WTC11 (cell line): Measurements from ENCODE around the gene BRSK2.

Experiments used
- CREB1 ChIP-seq: sonication (generic); formaldehyde crosslinking; IDR thresholded peaks from 2 replicates; pipeline ENCODE4 v1.8.0; 2023; ENCODE audit warnings: mild to moderate bottlenecking, missing genetic modification reagents
- JUN ChIP-seq: sonication (generic); formaldehyde crosslinking; IDR thresholded peaks from 2 replicates; pipeline ENCODE4 v1.8.0; 2023; ENCODE audit warnings: mild to moderate bottlenecking, missing genetic modification reagents
- KAT7 ChIP-seq: sonication (generic); formaldehyde crosslinking; IDR thresholded peaks from 2 replicates; pipeline ENCODE4 v1.8.1; 2023; ENCODE audit warnings: missing genetic modification reagents, mild to moderate bottlenecking, borderline replicate concordance
- NR3C1 ChIP-seq: sonication (generic); formaldehyde crosslinking; conservative IDR thresholded peaks from 2 replicates; pipeline ENCODE4 v1.8.1; 2023; ENCODE audit warnings: low read depth, mild to moderate bottlenecking, missing genetic modification reagents
- PRRX2 ChIP-seq: fragments of 250-450 bp; sonication (Bioruptor Pico); IDR thresholded peaks from 2 replicates; pipeline ENCODE4 v1.8.0; 2021; ENCODE audit warnings: mild to moderate bottlenecking
- ZNF423 ChIP-seq: fragments of 250-450 bp; sonication (Bioruptor Pico); IDR thresholded peaks from 2 replicates; pipeline ENCODE4 v2.1.2; 2022; ENCODE audit warnings: mild to moderate bottlenecking, moderate library complexity
- TF ChIP-seq, protein P1 (sequence below): sonication (generic); formaldehyde crosslinking; IDR thresholded peaks from 2 replicates; pipeline ENCODE4 v1.8.0; 2023; ENCODE audit warnings: mild to moderate bottlenecking, missing genetic modification reagents
- TF ChIP-seq, protein P2 (sequence below): fragments of 200-600 bp; IDR thresholded peaks from 2 replicates; pipeline ENCODE4 v1.8.0; 2022; ENCODE audit warnings: antibody characterized with exemption
- TF ChIP-seq, protein P3 (sequence below): sonication (generic); formaldehyde crosslinking; IDR thresholded peaks from 2 replicates; pipeline ENCODE4 v1.8.0; 2022; ENCODE audit warnings: mild to moderate bottlenecking, missing genetic modification reagents
- TF ChIP-seq, protein P4 (sequence below): sonication (generic); formaldehyde crosslinking; IDR thresholded peaks from 2 replicates; pipeline ENCODE4 v1.8.1; 2023; ENCODE audit warnings: mild to moderate bottlenecking, moderate library complexity, missing genetic modification reagents
- TF ChIP-seq, protein P5 (sequence below): sonication (generic); formaldehyde crosslinking; IDR thresholded peaks from 2 replicates; pipeline ENCODE4 v1.8.1; 2022; ENCODE audit warnings: mild to moderate bottlenecking, missing genetic modification reagents, moderate library complexity, borderline replicate concordance
- TF ChIP-seq, protein P6 (sequence below): sonication (generic); formaldehyde crosslinking; IDR thresholded peaks from 2 replicates; pipeline ENCODE4 v1.8.0; 2023; ENCODE audit warnings: missing genetic modification reagents

DNA sequence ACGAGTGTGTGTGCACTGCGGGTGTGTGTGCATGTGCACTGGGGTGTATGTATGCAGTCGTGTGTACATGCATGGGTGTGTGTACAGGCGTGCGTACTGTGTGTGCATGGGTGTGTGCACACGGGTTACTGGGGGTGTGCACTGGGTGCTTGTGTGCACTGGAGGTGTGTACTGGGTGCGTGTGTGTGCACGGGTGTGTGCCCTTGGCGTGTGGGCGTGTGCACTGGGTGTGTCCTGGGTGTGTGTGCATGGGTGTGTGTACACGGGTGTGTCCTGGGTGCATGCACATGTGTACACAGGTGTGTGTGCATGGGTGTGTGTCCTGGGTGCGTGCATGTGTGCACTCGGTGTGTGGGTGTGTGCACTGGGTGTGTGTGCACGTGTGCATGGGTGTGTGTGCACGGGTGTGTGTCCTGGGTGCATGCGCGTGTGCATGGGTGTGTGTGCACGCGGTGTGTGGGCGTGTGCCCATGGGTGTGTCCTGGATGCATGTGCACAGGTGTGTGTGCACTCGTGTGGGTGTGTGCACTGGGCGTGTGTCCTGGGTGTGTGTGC, 39.1 kb downstream of the BRSK2 start:
- TF ChIP-seq NR3C1 (CRISPR knock-in tag) (no peak), KAT7 (CRISPR knock-in tag) (no peak), CREB1 (CRISPR knock-in tag) (no peak), PRRX2 (no peak), JUN (CRISPR knock-in tag) (no peak), ZNF423 (CRISPR knock-in tag) (no peak)
- TF ChIP-seq, protein P1, sequence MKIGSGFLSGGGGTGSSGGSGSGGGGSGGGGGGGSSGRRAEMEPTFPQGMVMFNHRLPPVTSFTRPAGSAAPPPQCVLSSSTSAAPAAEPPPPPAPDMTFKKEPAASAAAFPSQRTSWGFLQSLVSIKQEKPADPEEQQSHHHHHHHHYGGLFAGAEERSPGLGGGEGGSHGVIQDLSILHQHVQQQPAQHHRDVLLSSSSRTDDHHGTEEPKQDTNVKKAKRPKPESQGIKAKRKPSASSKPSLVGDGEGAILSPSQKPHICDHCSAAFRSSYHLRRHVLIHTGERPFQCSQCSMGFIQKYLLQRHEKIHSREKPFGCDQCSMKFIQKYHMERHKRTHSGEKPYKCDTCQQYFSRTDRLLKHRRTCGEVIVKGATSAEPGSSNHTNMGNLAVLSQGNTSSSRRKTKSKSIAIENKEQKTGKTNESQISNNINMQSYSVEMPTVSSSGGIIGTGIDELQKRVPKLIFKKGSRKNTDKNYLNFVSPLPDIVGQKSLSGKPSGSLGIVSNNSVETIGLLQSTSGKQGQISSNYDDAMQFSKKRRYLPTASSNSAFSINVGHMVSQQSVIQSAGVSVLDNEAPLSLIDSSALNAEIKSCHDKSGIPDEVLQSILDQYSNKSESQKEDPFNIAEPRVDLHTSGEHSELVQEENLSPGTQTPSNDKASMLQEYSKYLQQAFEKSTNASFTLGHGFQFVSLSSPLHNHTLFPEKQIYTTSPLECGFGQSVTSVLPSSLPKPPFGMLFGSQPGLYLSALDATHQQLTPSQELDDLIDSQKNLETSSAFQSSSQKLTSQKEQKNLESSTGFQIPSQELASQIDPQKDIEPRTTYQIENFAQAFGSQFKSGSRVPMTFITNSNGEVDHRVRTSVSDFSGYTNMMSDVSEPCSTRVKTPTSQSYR (CRISPR knock-in tag), result no peak
- TF ChIP-seq, protein P2, sequence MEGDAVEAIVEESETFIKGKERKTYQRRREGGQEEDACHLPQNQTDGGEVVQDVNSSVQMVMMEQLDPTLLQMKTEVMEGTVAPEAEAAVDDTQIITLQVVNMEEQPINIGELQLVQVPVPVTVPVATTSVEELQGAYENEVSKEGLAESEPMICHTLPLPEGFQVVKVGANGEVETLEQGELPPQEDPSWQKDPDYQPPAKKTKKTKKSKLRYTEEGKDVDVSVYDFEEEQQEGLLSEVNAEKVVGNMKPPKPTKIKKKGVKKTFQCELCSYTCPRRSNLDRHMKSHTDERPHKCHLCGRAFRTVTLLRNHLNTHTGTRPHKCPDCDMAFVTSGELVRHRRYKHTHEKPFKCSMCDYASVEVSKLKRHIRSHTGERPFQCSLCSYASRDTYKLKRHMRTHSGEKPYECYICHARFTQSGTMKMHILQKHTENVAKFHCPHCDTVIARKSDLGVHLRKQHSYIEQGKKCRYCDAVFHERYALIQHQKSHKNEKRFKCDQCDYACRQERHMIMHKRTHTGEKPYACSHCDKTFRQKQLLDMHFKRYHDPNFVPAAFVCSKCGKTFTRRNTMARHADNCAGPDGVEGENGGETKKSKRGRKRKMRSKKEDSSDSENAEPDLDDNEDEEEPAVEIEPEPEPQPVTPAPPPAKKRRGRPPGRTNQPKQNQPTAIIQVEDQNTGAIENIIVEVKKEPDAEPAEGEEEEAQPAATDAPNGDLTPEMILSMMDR, result no peak
- TF ChIP-seq, protein P3, sequence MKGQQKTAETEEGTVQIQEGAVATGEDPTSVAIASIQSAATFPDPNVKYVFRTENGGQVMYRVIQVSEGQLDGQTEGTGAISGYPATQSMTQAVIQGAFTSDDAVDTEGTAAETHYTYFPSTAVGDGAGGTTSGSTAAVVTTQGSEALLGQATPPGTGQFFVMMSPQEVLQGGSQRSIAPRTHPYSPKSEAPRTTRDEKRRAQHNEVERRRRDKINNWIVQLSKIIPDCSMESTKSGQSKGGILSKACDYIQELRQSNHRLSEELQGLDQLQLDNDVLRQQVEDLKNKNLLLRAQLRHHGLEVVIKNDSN (CRISPR knock-in tag), result no peak
- TF ChIP-seq, protein P4, sequence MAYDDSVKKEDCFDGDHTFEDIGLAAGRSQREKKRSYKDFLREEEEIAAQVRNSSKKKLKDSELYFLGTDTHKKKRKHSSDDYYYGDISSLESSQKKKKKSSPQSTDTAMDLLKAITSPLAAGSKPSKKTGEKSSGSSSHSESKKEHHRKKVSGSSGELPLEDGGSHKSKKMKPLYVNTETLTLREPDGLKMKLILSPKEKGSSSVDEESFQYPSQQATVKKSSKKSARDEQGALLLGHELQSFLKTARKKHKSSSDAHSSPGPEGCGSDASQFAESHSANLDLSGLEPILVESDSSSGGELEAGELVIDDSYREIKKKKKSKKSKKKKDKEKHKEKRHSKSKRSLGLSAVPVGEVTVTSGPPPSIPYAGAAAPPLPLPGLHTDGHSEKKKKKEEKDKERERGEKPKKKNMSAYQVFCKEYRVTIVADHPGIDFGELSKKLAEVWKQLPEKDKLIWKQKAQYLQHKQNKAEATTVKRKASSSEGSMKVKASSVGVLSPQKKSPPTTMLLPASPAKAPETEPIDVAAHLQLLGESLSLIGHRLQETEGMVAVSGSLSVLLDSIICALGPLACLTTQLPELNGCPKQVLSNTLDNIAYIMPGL (CRISPR knock-in tag), result no peak
- TF ChIP-seq, protein P5, sequence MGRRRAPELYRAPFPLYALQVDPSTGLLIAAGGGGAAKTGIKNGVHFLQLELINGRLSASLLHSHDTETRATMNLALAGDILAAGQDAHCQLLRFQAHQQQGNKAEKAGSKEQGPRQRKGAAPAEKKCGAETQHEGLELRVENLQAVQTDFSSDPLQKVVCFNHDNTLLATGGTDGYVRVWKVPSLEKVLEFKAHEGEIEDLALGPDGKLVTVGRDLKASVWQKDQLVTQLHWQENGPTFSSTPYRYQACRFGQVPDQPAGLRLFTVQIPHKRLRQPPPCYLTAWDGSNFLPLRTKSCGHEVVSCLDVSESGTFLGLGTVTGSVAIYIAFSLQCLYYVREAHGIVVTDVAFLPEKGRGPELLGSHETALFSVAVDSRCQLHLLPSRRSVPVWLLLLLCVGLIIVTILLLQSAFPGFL (CRISPR knock-in tag), result no peak
- TF ChIP-seq, protein P6, sequence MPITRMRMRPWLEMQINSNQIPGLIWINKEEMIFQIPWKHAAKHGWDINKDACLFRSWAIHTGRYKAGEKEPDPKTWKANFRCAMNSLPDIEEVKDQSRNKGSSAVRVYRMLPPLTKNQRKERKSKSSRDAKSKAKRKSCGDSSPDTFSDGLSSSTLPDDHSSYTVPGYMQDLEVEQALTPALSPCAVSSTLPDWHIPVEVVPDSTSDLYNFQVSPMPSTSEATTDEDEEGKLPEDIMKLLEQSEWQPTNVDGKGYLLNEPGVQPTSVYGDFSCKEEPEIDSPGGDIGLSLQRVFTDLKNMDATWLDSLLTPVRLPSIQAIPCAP (CRISPR knock-in tag), result no peak
